Measurements from ENCODE around the gene SLC29A2. TPM values are rescaled to one million over a fixed set of nuclear protein-coding genes. Genes with fewer than 3 reads are reported as not detected.

SLC29A2 gene
- total RNA-seq, 1 donor from 2014 or later: 17.4 TPM

DNA sequence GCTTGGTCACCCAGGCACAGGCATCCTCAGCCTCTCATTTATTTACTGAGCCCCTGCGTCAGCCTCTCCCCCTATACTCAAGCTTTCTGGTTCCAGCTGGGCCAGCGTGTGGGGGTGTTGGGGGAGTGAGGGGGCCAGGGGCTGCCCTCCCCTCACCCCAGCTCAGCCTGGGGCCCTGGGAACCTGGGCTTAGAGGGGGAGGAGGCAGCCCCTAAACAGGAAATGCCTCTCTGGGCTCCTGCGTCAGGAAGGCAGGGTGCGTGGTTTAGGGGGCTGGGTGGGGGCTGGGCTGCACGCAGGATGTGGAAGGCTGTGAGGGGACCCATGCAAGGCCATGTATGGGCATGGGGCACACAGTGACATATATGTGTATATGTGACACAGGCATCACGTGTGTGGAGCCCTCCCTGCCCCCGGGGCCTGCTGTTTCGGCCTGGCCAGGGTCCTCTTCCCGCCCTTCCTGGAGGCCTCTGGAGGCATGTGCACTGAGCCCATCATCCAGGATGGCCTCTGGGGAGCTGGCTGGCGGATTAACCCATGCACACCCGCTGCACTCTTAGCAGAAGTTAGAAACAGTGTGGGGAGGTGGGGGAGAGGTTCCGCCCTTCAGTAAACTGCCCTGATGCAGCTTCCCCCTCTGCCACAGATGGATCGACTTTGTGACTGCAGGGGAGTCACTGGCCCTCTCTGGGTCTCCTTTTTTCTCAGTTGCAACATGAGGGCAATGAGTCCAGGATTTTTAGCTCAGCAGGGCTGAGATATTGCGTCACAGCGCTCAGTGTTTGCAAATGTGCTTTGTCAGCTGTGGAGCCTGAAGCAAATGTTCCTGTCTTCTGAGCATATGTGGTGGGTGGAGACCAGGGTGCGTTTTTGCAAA, 53.6 kb downstream of the SLC29A2 start:
- peaks cover 35% of the 10 kb centered on the region for H3K4me1 Mint-ChIP-seq

DNA sequence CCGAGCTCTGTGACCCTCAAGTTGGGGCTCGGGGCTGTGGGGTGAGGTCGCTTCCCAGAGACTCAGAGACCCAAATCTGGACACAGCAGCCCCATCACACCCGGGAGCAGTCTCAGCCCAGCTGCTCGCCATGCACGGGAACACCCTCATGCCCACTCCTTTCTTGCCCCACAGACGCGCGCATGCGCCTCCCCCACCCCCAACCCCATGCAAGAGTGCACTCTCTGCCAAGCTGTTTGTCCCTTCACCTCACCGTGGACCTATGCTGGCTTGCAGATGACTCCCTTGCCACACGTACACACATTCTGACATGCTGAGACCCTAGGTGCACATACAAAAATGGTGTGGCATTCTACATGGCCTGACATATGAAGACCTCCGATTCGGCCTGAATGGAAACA, 54.2 kb downstream of the SLC29A2 start:
- no peaks in the 10 kb centered on the region for H3K36me3 Mint-ChIP-seq (ENCODE audit: low read depth)
- H3K27ac Mint-ChIP-seq: peak overlapping the region; percentile 62
- no peaks in the 10 kb centered on the region for H3K9me3 Mint-ChIP-seq
- intact Hi-C loops (cut with micrococcal nuclease): no loop called here
- peaks cover 3% of the 10 kb centered on the region for H3K27me3 Mint-ChIP-seq
- no peak for DNase-seq
- H3K4me3 Mint-ChIP-seq: peak overlapping the region; percentile 41
- H3K4me1 Mint-ChIP-seq: peaks cover 36% of the 10 kb centered on the region

More for the DNA sequence above, 53.6 kb downstream of the SLC29A2 start:
- DNase-seq: peak; percentile 77
- Mint-ChIP-seq H3K27me3 (peaks cover 3% of the 10 kb centered on the region), H3K27ac (peak overlapping the region; percentile 63), H3K4me3 (peak overlapping the region; percentile 41), H3K9me3 (no peaks in the 10 kb centered on the region), H3K36me3 (ENCODE audit: low read depth) (no peaks in the 10 kb centered on the region)
- intact Hi-C loops (cut with micrococcal nuclease): no loop called here

DNA sequence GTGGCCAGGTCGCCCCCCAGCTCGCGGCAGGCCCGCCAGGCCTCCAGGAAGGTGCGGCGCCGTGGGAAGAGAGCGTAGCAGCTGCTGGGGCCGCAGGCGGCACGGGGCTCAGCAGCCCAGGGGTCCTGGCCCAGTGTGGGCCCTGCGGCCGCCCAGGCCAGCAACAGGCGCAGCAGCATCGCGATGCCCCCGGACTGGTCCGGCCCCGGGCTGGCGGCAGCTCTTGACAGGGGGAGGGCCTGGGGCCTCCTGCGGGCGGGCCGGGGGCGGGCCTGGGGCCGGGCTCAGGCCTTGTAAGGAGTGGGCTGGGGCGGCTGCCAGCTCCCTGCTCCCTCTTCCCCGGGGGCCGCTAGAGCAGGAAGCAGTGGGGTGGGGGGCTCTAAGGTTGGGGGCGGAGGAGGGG, 54.7 kb downstream of the SLC29A2 start, which contains the start of gene CD248:
CD248 (minus strand) TSS at position 196 of the 403 bp plus-strand sequence; CDS start at position 179, 17 bp downstream.
- peak within 1 kb of the TSS; percentile 63 for H3K27ac Mint-ChIP-seq
- H3K4me1 Mint-ChIP-seq: peaks cover 39% of the 10 kb centered on the region
- no peaks in the 10 kb centered on the region for H3K9me3 Mint-ChIP-seq
- no peaks in the 10 kb centered on the region for H3K36me3 Mint-ChIP-seq (ENCODE audit: low read depth)
- intact Hi-C loops (cut with micrococcal nuclease): no loop called here
- H3K4me3 Mint-ChIP-seq: peak within 1 kb of the TSS; percentile 41
- peaks cover 3% of the 10 kb centered on the region for H3K27me3 Mint-ChIP-seq
- no peak for DNase-seq

GRCh38 chr11:66315921-66316811, 55.4 kb downstream of the SLC29A2 start:
- intact Hi-C loops (cut with micrococcal nuclease): no loop called here
- Mint-ChIP-seq H3K27ac (no peak overlapping the region), H3K4me1 (peaks cover 40% of the 10 kb centered on the region), H3K36me3 (ENCODE audit: low read depth) (no peaks in the 10 kb centered on the region), H3K4me3 (no peak overlapping the region), H3K9me3 (no peaks in the 10 kb centered on the region), H3K27me3 (peaks cover 3% of the 10 kb centered on the region)
- no peak for DNase-seq

DNA sequence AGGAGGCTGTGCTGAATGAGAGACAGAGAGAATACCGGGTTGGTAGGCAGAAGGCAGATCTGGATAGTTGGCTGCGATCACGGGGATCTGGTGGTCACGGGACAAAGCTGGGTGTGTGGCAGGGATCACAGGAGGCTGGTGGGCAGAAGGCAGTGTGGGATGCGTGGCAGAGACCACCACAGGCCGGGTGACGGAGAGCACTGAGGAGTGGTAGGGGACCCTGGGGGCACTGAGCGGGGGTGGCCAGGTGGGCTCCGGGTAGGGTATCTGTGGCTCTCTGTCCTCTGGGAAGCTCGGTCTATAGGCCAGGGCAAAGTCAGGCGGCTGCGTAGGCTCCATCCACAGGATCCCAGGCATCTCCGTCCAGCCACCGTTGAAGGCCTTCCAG, 56.1 kb downstream of the SLC29A2 start:
- Mint-ChIP-seq H3K36me3 (ENCODE audit: low read depth) (no peaks in the 10 kb centered on the region), H3K27ac (peak overlapping the region; percentile 53), H3K4me3 (peak overlapping the region; percentile 14), H3K9me3 (no peaks in the 10 kb centered on the region), H3K4me1 (peaks cover 40% of the 10 kb centered on the region), H3K27me3 (peaks cover 3% of the 10 kb centered on the region)
- intact Hi-C loops (cut with micrococcal nuclease): no loop called here
- no peak for DNase-seq

- H3K36me3 Mint-ChIP-seq (ENCODE audit: low read depth): no peaks in the 10 kb centered on the region
- peak overlapping the region; percentile 14 for H3K4me3 Mint-ChIP-seq
- intact Hi-C loops (cut with micrococcal nuclease): no loop called here
- H3K27ac Mint-ChIP-seq: peak overlapping the region; percentile 53
- H3K9me3 Mint-ChIP-seq: no peaks in the 10 kb centered on the region
- peaks cover 39% of the 10 kb centered on the region for H3K4me1 Mint-ChIP-seq
- peaks cover 3% of the 10 kb centered on the region for H3K27me3 Mint-ChIP-seq
- no peak for DNase-seq
Measured at GRCh38 chr11:66314561-66315497, 56.7 kb downstream of the SLC29A2 start.

- Mint-ChIP-seq H3K27me3 (peaks cover 3% of the 10 kb centered on the region), H3K27ac (peak overlapping the region; percentile 63), H3K9me3 (no peaks in the 10 kb centered on the region), H3K4me3 (peak overlapping the region; percentile 63), H3K4me1 (peaks cover 36% of the 10 kb centered on the region), H3K36me3 (ENCODE audit: low read depth) (no peaks in the 10 kb centered on the region)
- no peak for DNase-seq
- intact Hi-C loops (cut with micrococcal nuclease): no loop called here
Measured at GRCh38 chr11:66314186-66314501, 57.4 kb downstream of the SLC29A2 start.

DNA sequence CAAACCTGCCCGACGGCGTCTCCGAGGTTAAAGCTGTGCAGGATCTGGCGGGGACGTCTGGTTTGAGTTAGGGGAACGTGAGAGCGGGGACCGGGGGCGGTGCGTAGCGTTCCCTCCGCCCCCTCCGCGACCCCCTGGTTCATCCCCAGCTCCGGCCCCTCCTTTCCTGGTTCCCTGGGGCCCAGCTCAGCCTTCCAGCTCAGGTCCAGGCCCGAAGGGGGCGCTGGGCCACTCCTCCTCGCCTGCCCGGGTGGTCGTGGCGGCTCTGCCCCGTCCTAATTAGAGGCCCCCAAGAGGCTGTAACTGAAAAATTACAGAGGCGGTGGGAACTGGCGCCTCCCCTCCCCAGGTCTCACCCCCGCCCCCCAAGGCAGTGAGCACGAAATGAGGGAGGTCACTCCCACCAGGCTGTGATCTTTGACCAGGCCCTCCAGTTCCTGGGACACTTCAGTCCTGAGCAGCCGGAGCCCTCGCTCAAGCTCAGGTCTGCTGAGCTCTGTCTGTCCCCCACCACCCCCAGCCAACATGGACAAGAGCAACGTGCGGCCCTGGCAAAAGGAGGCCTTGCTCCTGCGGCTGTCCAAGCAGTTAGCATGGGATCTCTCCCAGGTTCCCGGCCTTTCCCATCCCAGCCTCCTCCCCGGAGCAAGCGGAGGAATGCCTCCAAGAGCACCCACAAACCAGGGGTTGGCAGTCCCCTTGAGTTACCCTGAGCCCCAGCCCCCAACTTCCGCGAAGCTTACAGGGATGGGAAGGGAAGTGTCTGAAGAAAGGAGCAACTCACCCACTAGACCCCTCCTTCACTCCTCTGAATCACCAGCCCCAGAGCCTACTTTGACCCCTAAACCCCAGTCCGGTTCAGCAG, 58.0 kb downstream of the SLC29A2 start:
- Mint-ChIP-seq H3K4me3 (peak overlapping the region; percentile 91), H3K36me3 (ENCODE audit: low read depth) (no peaks in the 10 kb centered on the region), H3K4me1 (peaks cover 31% of the 10 kb centered on the region), H3K27ac (peak overlapping the region; percentile 97), H3K9me3 (no peaks in the 10 kb centered on the region), H3K27me3 (peaks cover 3% of the 10 kb centered on the region)
- no peak for DNase-seq
- intact Hi-C loops (cut with micrococcal nuclease): no loop called here

DNA sequence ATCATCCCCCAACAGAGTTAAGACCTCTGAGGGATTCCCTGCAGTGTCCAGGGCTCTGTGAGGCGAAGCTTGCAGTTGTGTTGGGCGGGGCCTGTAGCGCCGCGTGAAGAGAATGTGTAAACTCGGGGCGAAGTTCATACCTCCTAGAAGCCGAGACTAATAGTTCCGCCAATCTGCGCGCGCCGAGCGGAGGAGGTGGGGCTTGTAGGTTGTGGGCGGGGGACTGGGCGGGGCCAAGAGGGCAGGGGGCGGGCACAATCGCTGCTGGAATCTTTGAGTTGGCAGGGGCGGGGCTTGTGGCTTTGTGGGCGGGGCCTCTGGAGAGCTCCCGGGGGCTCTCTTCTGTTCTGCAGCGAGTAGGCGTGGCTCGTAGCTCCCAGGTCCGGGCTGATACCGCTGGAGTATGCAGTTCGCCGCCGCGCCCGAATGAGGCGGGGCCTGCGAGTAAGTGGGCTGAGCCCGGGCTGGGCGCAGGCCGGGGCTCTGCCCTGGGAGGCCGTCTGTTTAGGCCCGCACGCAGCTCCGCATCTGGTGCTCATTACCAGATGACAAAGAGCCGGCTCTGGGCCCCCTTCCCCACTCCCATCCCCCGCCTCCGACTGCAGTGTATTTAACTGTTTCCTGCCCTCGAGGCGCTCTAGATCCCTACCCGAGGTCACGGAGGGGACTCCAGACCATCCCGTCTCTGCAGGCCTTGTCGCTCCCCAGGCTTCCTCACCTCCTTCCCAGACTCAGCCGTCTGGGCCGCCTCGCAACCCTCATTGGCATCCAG, 58.8 kb downstream of the SLC29A2 start:
- peak; percentile 99 for DNase-seq
- H3K4me1 Mint-ChIP-seq: peaks cover 24% of the 10 kb centered on the region
- peaks cover 3% of the 10 kb centered on the region for H3K27me3 Mint-ChIP-seq
- intact Hi-C loops (cut with micrococcal nuclease): loop anchor here (1.0 kb wide), 4 partner anchors 16 to 77 kb away; partner anchors contain the start of genes BRMS1 and YIF1A
- no peaks in the 10 kb centered on the region for H3K9me3 Mint-ChIP-seq
- peak overlapping the region; percentile 97 for H3K27ac Mint-ChIP-seq
- H3K4me3 Mint-ChIP-seq: peak overlapping the region; percentile 91
- no peaks in the 10 kb centered on the region for H3K36me3 Mint-ChIP-seq (ENCODE audit: low read depth)

Measured in activated CD4-positive, alpha-beta T cell treated with anti-CD3 and anti-CD28 coated beads, Interleukin-2, amount 10 ng/mL, durations not matched to agents 24 days and 14 days (primary cell).